AG09319 (cell line): ENCODE results near the gene EID3.
"Not testable (repeated sequence)": the region's sequence is repeated elsewhere in the genome, so short reads cannot be mapped to it uniquely, and the experiment has no call there.

Experiments used
- DNase-seq: peaks from one replicate; pipeline ENCODE4 v3.0.0-alpha.2; 2010; ENCODE audit warnings: low read depth; ENCODE audit errors: extremely low read depth
- TF ChIP-seq, protein P1 (sequence below): IDR thresholded peaks from 2 replicates; pipeline ENCODE4 v1.5.1; 2011; ENCODE audit warnings: low read depth, mild to moderate bottlenecking, inconsistent platforms, low read length, moderate library complexity

EID3 gene

GRCh38 chr12:104303538-104304151 is at the start of gene EID3:
EID3 (plus strand) TSS chr12:104303739; CDS start chr12:104303935, 196 bp downstream.
- peak; percentile 54 for DNase-seq
- TF ChIP-seq, protein P1, sequence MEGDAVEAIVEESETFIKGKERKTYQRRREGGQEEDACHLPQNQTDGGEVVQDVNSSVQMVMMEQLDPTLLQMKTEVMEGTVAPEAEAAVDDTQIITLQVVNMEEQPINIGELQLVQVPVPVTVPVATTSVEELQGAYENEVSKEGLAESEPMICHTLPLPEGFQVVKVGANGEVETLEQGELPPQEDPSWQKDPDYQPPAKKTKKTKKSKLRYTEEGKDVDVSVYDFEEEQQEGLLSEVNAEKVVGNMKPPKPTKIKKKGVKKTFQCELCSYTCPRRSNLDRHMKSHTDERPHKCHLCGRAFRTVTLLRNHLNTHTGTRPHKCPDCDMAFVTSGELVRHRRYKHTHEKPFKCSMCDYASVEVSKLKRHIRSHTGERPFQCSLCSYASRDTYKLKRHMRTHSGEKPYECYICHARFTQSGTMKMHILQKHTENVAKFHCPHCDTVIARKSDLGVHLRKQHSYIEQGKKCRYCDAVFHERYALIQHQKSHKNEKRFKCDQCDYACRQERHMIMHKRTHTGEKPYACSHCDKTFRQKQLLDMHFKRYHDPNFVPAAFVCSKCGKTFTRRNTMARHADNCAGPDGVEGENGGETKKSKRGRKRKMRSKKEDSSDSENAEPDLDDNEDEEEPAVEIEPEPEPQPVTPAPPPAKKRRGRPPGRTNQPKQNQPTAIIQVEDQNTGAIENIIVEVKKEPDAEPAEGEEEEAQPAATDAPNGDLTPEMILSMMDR: no peak

- TF ChIP-seq, protein P1: no peak
These were observed 45.5 kb upstream of the EID3 start for GRCh38 chr12:104257913-104258472.

GRCh38 chr12:104258476-104259067 is 45.0 kb upstream of the EID3 start:
- DNase-seq: no peak
- TF ChIP-seq, protein P1: no peak

More at GRCh38 chr12:104257913-104258472, 45.5 kb upstream of the EID3 start:
- no peak for DNase-seq

- TF ChIP-seq, protein P1: no peak
- DNase-seq: no peak
These were observed 40.5 kb upstream of the EID3 start for GRCh38 chr12:104263026-104263425.

GRCh38 chr12:104263580-104264358 is 39.8 kb upstream of the EID3 start:
- peak; percentile 54 for DNase-seq
- TF ChIP-seq, protein P1: no peak

DNA sequence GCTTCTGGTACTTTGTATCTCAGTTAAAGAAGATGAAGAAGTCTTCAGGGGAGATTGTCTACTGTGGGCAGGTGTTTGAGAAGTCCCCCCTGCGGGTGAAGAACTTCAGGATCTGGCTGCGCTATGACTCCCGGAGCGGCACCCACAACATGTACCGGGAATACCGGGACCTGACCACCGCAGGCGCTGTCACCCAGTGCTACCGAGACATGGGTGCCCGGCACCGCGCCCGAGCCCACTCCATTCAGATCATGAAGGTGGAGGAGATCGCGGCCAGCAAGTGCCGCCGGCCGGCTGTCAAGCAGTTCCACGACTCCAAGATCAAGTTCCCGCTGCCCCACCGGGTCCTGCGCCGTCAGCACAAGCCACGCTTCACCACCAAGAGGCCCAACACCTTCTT is 38.1 kb upstream of the EID3 start:
- DNase-seq: not testable (repeated sequence)

DNA sequence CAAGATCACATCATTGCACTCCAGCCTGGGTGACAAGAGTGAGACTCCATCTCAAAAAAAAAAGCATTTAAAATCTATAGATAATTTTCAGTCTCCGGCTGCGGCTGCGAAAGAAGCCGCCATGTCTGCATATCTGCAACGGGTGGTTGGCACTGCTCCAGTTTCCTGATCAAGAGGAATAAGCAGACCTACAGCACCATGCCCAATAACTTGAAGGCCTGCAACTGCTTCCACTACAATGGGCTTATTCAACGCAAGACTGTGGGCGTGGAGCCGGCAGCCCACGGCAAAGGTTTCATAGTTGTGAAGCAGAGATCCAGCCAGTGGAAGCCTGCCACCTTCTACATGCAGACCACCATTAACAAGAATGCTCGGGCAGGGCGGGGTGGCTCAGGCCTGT is 30.6 kb upstream of the EID3 start:
- DNase-seq: no peak
- TF ChIP-seq, protein P1: no peak
